HG03064 (cell line): ENCODE measurements around the gene NBEA.
"Not testable (repeated sequence)": the region's sequence is repeated elsewhere in the genome, so short reads cannot be mapped to it uniquely, and the experiment has no call there.

ENCODE experiments used
- ATAC-seq: cut with Tn5 transposase; IDR thresholded peaks from one replicate; pipeline ENCODE4 v1.9.1; 2021; ENCODE audit warnings: low read depth; ENCODE audit not compliant: unreplicated experiment

NBEA gene

DNA sequence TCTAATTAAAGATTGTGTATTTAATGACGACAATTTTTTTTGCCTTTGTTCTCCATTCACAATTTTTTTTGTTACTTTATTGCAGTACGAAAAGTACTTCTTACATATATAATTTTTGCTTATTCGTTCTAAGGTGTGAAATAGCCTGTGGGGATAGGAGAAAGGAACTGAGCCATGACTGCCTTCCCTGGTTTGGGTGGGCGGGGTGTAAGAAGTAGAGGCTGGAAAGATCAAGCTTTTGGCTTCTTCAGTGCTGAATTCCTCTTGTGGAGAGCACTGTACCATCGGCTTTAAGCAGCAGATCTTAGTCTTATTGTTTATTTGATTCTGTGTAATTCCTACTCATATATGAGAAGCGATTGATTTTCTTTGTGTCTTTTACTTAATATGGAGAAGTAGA is 115.8 kb downstream of the NBEA start:
- ATAC-seq = no peak

DNA sequence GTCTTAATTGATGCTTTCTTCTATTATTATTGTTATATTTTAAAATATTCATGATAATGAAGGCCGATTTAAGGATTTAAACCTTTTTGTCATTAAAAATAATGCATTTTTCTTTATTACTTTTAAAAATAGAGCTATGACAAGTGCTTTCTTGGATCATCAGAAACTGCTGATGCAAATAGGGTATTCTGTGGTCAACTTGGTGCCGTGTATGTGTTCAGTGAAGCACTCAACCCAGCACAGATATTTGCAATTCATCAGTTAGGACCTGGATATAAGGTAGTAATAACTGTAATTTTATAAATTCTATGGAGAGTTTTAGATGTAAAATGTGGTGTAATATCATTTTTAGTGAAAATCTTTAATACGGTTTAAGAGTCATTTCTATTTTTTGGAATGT is 116.5 kb downstream of the NBEA start:
- not testable (repeated sequence) for ATAC-seq

DNA sequence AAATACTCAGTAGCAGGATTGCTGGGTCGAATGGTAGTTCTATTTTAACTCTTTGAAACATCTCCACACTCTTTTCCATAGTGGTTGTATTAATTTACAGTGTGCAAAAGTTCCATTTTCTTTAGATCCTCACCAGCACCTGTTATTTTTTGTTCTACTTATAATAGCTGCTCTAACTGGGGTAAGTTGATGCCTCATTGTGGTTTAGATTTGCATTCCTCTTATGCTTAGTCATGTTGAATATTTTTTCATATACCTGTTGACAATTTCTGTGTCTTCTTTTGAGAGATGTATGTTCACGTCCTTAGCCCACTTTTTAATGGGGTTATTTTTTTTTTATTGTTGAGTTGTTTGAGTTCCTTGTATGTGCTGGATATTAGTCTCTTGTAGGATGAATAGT is 144.6 kb downstream of the NBEA start:
- ATAC-seq = no peak

GRCh38 chr13:35092251-35092650 is 150.2 kb downstream of the NBEA start:
- ATAC-seq = no peak

DNA sequence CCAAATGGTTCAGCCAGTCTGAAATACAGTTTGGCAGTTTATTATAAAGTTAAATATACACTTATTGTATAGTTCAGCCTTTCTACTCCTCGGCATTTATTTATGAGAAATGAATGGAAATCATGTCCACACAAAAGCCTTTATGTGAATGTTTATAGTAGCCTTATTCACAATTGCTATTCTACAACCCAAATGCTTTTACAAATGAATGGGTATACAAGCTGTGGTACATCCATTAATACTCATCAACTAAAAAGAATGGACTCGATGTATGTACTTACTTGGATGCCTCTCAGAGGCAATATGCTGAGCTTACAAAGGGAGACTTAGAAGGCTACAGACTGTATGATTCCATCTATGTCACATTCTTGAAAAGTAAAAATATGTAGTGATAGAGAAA is 150.7 kb downstream of the NBEA start:
- no peak for ATAC-seq

- no peak for ATAC-seq
Observed at GRCh38 chr13:35093356-35093755, 151.3 kb downstream of the NBEA start.

GRCh38 chr13:35106771-35107170 is 164.7 kb downstream of the NBEA start:
- ATAC-seq = not testable (repeated sequence)

DNA sequence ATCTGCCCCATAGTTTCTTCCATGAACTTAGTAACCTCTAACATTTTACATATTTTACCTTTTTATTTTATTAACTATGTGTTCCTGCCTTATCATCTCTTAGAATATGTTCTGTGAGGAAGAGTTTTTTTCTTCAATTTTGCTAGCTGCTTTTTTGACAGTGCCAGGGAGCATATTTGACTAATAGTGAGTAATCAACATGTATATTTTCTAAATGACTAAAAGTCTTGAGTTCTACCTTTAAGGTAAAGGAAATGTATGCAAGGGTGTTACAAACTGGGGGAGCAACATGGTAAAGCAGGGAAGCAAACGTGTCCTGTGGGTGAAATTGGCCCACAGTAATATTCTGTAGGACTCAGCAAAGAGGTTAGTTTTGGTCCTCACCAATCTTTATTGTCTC is 165.5 kb downstream of the NBEA start:
- no peak for ATAC-seq

DNA sequence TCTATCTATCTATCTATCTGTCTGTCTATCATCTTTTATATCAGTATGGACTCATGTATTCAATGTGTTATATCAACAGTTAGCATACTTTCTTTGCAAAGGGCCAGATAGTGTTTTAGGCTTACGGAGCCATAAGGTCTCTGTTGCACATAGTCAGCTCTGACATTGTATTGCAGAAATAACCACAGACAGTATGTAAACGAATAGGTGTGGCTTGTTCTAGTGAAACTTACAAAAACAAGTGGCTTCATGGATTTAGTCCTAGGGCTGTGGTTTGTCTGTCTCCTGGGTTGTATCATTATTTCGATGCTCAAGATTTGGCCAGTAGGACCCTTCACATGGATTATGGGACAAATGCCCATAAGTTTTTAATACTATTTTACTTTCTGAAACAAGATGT is 171.5 kb downstream of the NBEA start:
- ATAC-seq = not testable (repeated sequence)

DNA sequence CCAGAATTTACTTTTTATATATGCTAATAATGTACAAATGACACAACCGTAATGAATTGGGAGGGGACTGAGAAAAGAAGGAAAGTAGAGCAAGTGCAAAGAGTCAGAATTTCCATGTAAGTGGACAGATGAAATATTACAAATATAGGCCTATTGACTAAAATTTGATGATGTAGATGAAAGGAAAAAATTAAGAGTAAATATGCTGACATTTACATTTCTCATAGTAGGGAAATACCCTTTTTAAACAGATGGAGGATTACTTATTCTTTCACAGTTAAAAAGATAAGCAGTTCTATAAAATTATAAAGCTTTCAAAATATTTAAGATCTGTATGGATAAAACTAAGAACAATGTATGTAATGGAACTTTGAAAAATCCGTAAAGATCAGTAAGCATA is 185.4 kb downstream of the NBEA start:
- no peak for ATAC-seq

DNA sequence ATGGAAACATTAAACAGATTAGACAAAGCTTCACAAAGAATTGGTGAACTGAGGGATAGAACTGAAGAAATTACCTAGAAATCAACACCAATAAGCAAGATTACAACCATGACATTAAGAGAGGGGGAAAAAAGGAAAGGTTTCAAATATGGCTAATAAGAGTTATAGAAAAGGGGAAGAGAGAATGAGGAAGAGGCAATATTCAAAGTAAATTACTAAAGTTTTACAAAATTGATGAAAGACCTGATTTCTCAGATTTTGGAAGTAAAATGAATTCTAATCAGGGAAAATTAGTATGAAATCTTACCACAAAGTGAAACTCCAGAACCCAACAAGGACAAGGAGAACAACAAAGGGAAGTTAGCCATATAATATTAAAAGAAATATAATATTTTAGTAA is 187.4 kb downstream of the NBEA start:
- no peak for ATAC-seq

DNA sequence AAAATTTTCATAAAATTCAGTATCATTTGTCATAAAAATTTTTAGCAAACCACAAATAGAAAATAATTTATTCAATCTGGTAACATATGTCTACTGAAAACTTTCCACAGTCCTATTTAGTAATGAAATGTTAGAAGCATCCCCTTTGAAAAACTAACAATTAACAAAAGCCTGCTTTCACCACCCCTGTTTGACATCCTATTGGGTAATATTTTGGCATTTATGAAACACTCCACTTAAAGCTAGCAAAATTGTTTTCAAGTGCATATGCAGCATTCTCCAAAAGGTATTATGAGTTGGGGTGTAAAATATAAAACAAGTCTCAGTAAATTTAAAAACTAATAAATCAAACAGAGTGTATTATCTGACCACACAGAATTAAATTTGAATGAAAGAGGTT is 189.4 kb downstream of the NBEA start:
- ATAC-seq = no peak

GRCh38 chr13:35136585-35136984 is 194.5 kb downstream of the NBEA start:
- ATAC-seq = no peak

DNA sequence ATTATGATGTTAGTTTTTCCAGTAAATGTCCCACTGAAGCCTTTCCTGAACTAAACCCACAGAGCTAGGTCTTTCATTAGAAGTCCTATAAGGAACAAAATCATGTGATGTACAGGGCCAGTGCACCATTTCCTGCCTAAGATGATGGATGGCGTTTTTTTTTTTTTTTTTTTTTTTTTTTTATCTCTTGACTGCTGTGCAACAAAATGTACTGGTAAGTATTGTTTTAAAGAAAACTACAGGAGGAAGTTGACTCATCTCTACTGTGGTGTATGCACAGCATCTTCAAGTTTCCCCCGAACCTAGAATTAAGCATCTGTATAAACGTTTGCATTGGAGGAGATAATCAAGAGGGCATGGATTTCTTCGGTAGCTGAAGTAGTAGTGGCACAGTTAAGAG is 197.5 kb downstream of the NBEA start:
- no peak for ATAC-seq

- ATAC-seq = no peak
Observed at GRCh38 chr13:35140321-35140720, 198.3 kb downstream of the NBEA start.

- no peak for ATAC-seq
Observed at GRCh38 chr13:35140831-35141230, 198.8 kb downstream of the NBEA start.

- no peak for ATAC-seq
Observed at GRCh38 chr13:35143123-35143522, 201.1 kb downstream of the NBEA start.

GRCh38 chr13:35144166-35144890 is 202.3 kb downstream of the NBEA start:
- ATAC-seq = no peak

- no peak for ATAC-seq
Observed at GRCh38 chr13:35146686-35147085, 204.6 kb downstream of the NBEA start.

DNA sequence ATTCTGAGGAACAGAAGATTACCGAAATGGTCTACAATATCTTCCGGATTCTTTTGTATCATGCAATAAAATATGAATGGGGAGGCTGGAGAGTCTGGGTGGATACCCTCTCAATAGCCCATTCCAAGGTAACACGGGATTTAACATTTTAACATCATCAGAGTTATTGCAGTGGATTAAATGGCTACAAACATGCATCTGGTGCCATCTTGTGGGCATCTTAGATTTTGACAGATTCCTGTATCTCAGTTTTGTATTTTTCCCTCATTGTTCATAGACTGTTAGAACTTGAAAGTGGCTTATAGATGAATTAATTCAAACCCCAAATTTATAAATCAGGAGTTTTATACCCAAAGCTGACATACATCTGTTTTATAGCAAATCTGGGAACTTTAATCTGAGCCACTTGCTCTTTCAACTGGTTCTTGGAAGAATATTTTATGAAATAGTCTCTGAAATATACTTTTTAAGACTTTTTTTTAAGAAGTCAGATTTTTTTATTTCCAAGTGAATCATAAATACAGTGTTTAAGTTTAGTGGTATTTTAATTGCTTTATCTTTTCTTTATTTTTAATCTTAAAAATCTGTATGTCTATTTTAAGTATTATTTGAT is 215.2 kb downstream of the NBEA start:
- ATAC-seq = peak; percentile 68

DNA sequence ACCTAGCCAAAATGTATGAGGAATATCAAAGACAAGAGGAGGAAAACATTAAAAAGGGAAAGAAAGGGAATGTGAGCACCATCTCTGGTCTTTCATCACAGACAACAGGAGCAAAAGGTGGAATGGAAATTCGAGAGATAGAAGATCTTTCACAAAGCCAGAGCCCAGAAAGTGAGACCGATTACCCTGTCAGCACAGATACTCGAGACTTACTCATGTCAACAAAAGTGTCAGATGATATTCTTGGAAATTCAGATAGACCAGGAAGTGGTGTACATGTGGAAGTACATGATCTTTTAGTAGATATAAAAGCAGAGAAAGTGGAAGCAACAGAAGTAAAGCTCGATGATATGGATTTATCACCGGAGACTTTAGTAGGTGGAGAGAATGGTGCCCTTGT is 217.0 kb downstream of the NBEA start:
- ATAC-seq = no peak

- ATAC-seq = no peak
Observed at GRCh38 chr13:35160896-35161295, 218.8 kb downstream of the NBEA start.
